HepG2 (cell line): Measurements from ENCODE around the gene XPO5. TPM values are rescaled to one million over a fixed set of nuclear protein-coding genes. Genes with fewer than 3 reads are reported as not detected.

Experiments
- AKAP8 ChIP-seq: sonication (generic); formaldehyde crosslinking; IDR thresholded peaks from 2 replicates; pipeline ENCODE4 v1.5.1; 2020; ENCODE audit warnings: mild to moderate bottlenecking, missing genetic modification reagents
- DPF2 ChIP-seq: sonication (generic); formaldehyde crosslinking; IDR thresholded peaks from 2 replicates; pipeline ENCODE4 v1.4.0; 2020; ENCODE audit warnings: mild to moderate bottlenecking, low read depth, missing genetic modification reagents, borderline replicate concordance
- EED ChIP-seq: sonication (generic); formaldehyde crosslinking; IDR thresholded peaks from 2 replicates; pipeline ENCODE4 v1.5.0; 2020; ENCODE audit warnings: mild to moderate bottlenecking, missing genetic modification reagents
- GPN1 ChIP-seq: sonication (generic); formaldehyde crosslinking; IDR thresholded peaks from 2 replicates; pipeline ENCODE4 v1.5.1; 2020; ENCODE audit warnings: missing genetic modification reagents, borderline replicate concordance
- GTF3A ChIP-seq: sonication (generic); formaldehyde crosslinking; conservative IDR thresholded peaks from 2 replicates; pipeline ENCODE4 v1.4.0; 2020; ENCODE audit warnings: mild to moderate bottlenecking, missing genetic modification reagents
- KDM3A ChIP-seq: IDR thresholded peaks from 2 replicates; pipeline ENCODE4 v1.6.1; 2018; ENCODE audit warnings: low read depth, missing compliant biosample characterization
- MED13 ChIP-seq: sonication (generic); formaldehyde crosslinking; IDR thresholded peaks from 2 replicates; pipeline ENCODE4 v1.5.0; 2020; ENCODE audit warnings: missing genetic modification reagents
- MTA3 ChIP-seq: sonication (generic); formaldehyde crosslinking; IDR thresholded peaks from 2 replicates; pipeline ENCODE4 v1.4.0; 2020; ENCODE audit warnings: missing genetic modification reagents
- SIX4 ChIP-seq: sonication (generic); formaldehyde crosslinking; IDR thresholded peaks from 2 replicates; pipeline ENCODE4 v1.4.0; 2020; ENCODE audit warnings: missing genetic modification reagents
- SOX13 ChIP-seq, 3 experiments: fragments of 450-650 bp in 1 of 3; sonication (generic) in 1 of 3; formaldehyde crosslinking in 1 of 3; IDR thresholded peaks in 2 of 3; conservative IDR thresholded peaks in 1 of 3; 2 replicates each; pipeline versions ENCODE4 v1.5.0 to v1.6.1; 2016 to 2020; ENCODE audit warnings: antibody characterized with exemption in 1 of 3, mild to moderate bottlenecking in 1 of 3, missing compliant biosample characterization in 1 of 3, missing genetic modification reagents in 1 of 3, moderate library complexity in 1 of 3
- SOX6 ChIP-seq, 2 experiments: fragments of 450-650 bp in 1 of 2; sonication (generic) in 1 of 2; formaldehyde crosslinking in 1 of 2; IDR thresholded peaks; 2 replicates each; pipeline versions ENCODE4 v1.4.0 to v1.6.1; 2017 to 2020; ENCODE audit warnings: antibody characterized with exemption in 1 of 2, mild to moderate bottlenecking in 1 of 2, missing genetic modification reagents in 1 of 2
- SRSF1 ChIP-seq: fragments of 200-400 bp; formaldehyde crosslinking; optimal IDR thresholded peaks from 2 replicates; pipeline ENCODE3; 2017; ENCODE audit warnings: mild to moderate bottlenecking, low read depth, low read length, moderate library complexity
- SRSF4 ChIP-seq: fragments of 200-400 bp; formaldehyde crosslinking; IDR thresholded peaks from one replicate; pipeline ENCODE4 v1.6.1; 2018; ENCODE audit warnings: mild to moderate bottlenecking, low read depth, low read length, moderate library complexity; ENCODE audit not compliant: poor library complexity, severe bottlenecking
- TAF15 ChIP-seq: fragments of 200-400 bp; formaldehyde crosslinking; IDR thresholded peaks from one replicate; pipeline ENCODE4 v1.6.1; 2018; ENCODE audit warnings: mild to moderate bottlenecking, low read depth, low read length; ENCODE audit not compliant: poor library complexity, severe bottlenecking
- TEAD3 ChIP-seq: optimal IDR thresholded peaks from 2 replicates; pipeline ENCODE3; 2016; ENCODE audit warnings: borderline replicate concordance
- YY1 ChIP-seq: IDR thresholded peaks from 2 replicates; pipeline ENCODE4 v1.6.1; 2011; ENCODE audit warnings: low read length, low read depth, moderate library complexity, mild to moderate bottlenecking; ENCODE audit not compliant: insufficient read depth, insufficient replicate concordance
- ZNF121 ChIP-seq: sonication (generic); formaldehyde crosslinking; IDR thresholded peaks from 2 replicates; pipeline ENCODE4 v1.5.0; 2020; ENCODE audit warnings: mild to moderate bottlenecking, missing genetic modification reagents
- ZNF224 ChIP-seq: sonication (generic); formaldehyde crosslinking; IDR thresholded peaks from 2 replicates; pipeline ENCODE4 v1.5.0; 2020; ENCODE audit warnings: mild to moderate bottlenecking, missing genetic modification reagents
- ZNF292 ChIP-seq: sonication (generic); formaldehyde crosslinking; IDR thresholded peaks from 2 replicates; pipeline ENCODE4 v1.8.1; 2022; ENCODE audit warnings: mild to moderate bottlenecking, low read depth, missing genetic modification reagents, borderline replicate concordance
- ZNF576 ChIP-seq: sonication (generic); formaldehyde crosslinking; IDR thresholded peaks from 2 replicates; pipeline ENCODE4 v1.4.0; 2020; ENCODE audit warnings: mild to moderate bottlenecking, missing genetic modification reagents
- ZNF577 ChIP-seq: sonication (generic); formaldehyde crosslinking; IDR thresholded peaks from 2 replicates; pipeline ENCODE4 v1.4.0; 2020; ENCODE audit warnings: mild to moderate bottlenecking, low read depth, missing genetic modification reagents, borderline replicate concordance
- ZNF720 ChIP-seq: sonication (generic); formaldehyde crosslinking; IDR thresholded peaks from 2 replicates; pipeline ENCODE4 v1.4.0; 2020; ENCODE audit warnings: missing genetic modification reagents
- ZNF761 ChIP-seq: sonication (generic); formaldehyde crosslinking; conservative IDR thresholded peaks from 2 replicates; pipeline ENCODE4 v1.4.0; 2020; ENCODE audit warnings: mild to moderate bottlenecking, missing genetic modification reagents
- ZNF784 ChIP-seq: sonication (generic); formaldehyde crosslinking; IDR thresholded peaks from 2 replicates; pipeline ENCODE4 v1.5.1; 2020; ENCODE audit warnings: missing genetic modification reagents, mild to moderate bottlenecking, borderline replicate concordance
- polyA plus RNA-seq, 8 experiments: library from polyadenylated mRNA; depleted of rRNA in 3 of 8; stranded (reverse) in 7 of 8; unstranded in 1 of 8; fragments of >200 nt; fragmentation: Illumina TruSeq in 4 of 8; extraction: Trizol in 4 of 8; gene quantifications; 2 replicates each; pipeline versions ENCODE4 v1.2.1 to v1.2.3, GENCODE V29; 2011 to 2016; ENCODE audit warnings: low read depth in 4 of 8, missing spikeins in 1 of 8, mixed read lengths in 1 of 8; ENCODE audit not compliant: insufficient read depth in 1 of 8
- total RNA-seq, 5 experiments: library from RNA; depleted of rRNA; stranded (reverse); fragments of >200 nt; fragmentation: Illumina TruSeq; extraction: Trizol; gene quantifications; 2 replicates each; pipeline ENCODE4 v1.2.3, GENCODE V29; 2016; ENCODE audit warnings: low read depth in 1 of 5
- TF ChIP-seq, protein P1 (sequence below): sonication (generic); formaldehyde crosslinking; IDR thresholded peaks from 2 replicates; pipeline ENCODE4 v1.4.0; 2020; ENCODE audit warnings: missing genetic modification reagents, borderline replicate concordance
- TF ChIP-seq, protein P2 (sequence below): sonication (generic); formaldehyde crosslinking; IDR thresholded peaks from 2 replicates; pipeline ENCODE4 v1.4.0; 2020; ENCODE audit warnings: missing genetic modification reagents

XPO5 gene
- total and polyA plus RNA-seq, 2 of the 13 experiments (the other 11 are each of a cell fraction or from before 2014, with no cell fraction given), result 52.2 to 68.0 TPM

GRCh38 chr6:43493833-43494232 lies 82.0 kb downstream of the XPO5 start (continued):
- TF ChIP-seq KDM3A (CRISPR knock-in tag) (peak; percentile 54; the same call in 1 of the 2 replicates), SOX6 (IDR thresholded peaks at IDR 0.05) (no peak), SOX6 (CRISPR knock-in tag; IDR thresholded peaks at IDR 0.05) (peak; percentile 35; the same call in 1 of the 2 replicates), TEAD3 (CRISPR knock-in tag) (peak; percentile 88), SRSF4 (no peak), MTA3 (CRISPR knock-in tag) (no peak), ZNF784 (no peak), GPN1 (CRISPR knock-in tag) (no peak), SIX4 (CRISPR knock-in tag) (0 out of 2 replicates have a peak, but pooled peaks have one; percentile 8), ZNF577 (CRISPR knock-in tag) (no peak), ZNF761 (CRISPR knock-in tag) (no peak; the same call in 1 of the 2 replicates), SRSF1 (no peak), ZNF292 (CRISPR knock-in tag) (peak; percentile 81; the same call in 1 of the 2 replicates), YY1 (no peak), ZNF720 (CRISPR knock-in tag) (no peak), ZNF576 (CRISPR knock-in tag) (no peak), MED13 (CRISPR knock-in tag) (no peak), EED (CRISPR knock-in tag) (no peak), TAF15 (no peak), ZNF224 (no peak), DPF2 (0 out of 2 replicates have a peak, but pooled peaks have one; percentile 32), AKAP8 (CRISPR knock-in tag) (no peak), ZNF121 (no peak), SOX13 (IDR thresholded peaks at IDR 0.05) (no peak), SOX13 (CRISPR knock-in tag; conservative IDR thresholded peaks at IDR 0.05 in 1 of 2, IDR thresholded peaks at IDR 0.05 in 1 of 2) (peak in 1 of 2 experiments; percentile 57; a peak in 1 of 4 replicates), GTF3A (CRISPR knock-in tag) (no peak)
- TF ChIP-seq, protein P1, sequence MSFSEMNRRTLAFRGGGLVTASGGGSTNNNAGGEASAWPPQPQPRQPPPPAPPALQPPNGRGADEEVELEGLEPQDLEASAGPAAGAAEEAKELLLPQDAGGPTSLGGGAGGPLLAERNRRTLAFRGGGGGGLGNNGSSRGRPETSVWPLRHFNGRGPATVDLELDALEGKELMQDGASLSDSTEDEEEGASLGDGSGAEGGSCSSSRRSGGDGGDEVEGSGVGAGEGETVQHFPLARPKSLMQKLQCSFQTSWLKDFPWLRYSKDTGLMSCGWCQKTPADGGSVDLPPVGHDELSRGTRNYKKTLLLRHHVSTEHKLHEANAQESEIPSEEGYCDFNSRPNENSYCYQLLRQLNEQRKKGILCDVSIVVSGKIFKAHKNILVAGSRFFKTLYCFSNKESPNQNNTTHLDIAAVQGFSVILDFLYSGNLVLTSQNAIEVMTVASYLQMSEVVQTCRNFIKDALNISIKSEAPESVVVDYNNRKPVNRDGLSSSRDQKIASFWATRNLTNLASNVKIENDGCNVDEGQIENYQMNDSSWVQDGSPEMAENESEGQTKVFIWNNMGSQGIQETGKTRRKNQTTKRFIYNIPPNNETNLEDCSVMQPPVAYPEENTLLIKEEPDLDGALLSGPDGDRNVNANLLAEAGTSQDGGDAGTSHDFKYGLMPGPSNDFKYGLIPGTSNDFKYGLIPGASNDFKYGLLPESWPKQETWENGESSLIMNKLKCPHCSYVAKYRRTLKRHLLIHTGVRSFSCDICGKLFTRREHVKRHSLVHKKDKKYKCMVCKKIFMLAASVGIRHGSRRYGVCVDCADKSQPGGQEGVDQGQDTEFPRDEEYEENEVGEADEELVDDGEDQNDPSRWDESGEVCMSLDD (CRISPR knock-in tag), result no peak
- TF ChIP-seq, protein P2, sequence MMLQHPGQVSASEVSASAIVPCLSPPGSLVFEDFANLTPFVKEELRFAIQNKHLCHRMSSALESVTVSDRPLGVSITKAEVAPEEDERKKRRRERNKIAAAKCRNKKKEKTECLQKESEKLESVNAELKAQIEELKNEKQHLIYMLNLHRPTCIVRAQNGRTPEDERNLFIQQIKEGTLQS (CRISPR knock-in tag), result no peak
